HEK293 (cell line): Measurements from ENCODE around the gene MRPS27.
A peak's percentile ranks its signal among the peaks of the same experiment; 100 is the strongest.

Source experiments
- AEBP2 ChIP-seq: fragments of 450-650 bp; formaldehyde crosslinking; IDR thresholded peaks from 2 replicates; pipeline ENCODE4 v1.5.1; 2016; ENCODE audit warnings: missing biosample characterization, missing genetic modification characterization, borderline replicate concordance
- IKZF3 ChIP-seq: fragments of 450-650 bp; IDR thresholded peaks from 2 replicates; pipeline ENCODE4 v1.5.0; 2018; ENCODE audit warnings: missing biosample characterization, mild to moderate bottlenecking, missing genetic modification characterization, moderate library complexity
- KLF10 ChIP-seq: fragments of 450-650 bp; IDR thresholded peaks from 2 replicates; pipeline ENCODE4 v1.5.1; 2018; ENCODE audit warnings: missing biosample characterization, mild to moderate bottlenecking, missing genetic modification characterization
- ZBTB10 ChIP-seq: fragments of 450-650 bp; formaldehyde crosslinking; IDR thresholded peaks from 2 replicates; pipeline ENCODE4 v1.5.1; 2016; ENCODE audit warnings: missing biosample characterization, missing genetic modification characterization
- ZBTB21 ChIP-seq: fragments of 450-650 bp; formaldehyde crosslinking; IDR thresholded peaks from 2 replicates; pipeline ENCODE4 v1.5.1; 2017; ENCODE audit warnings: missing biosample characterization, missing genetic modification characterization
- ZBTB48 ChIP-seq: fragments of 450-650 bp; formaldehyde crosslinking; IDR thresholded peaks from 2 replicates; pipeline ENCODE4 v1.5.1; 2016; ENCODE audit warnings: missing biosample characterization, missing genetic modification characterization
- ZNF121 ChIP-seq: fragments of 450-650 bp; formaldehyde crosslinking; IDR thresholded peaks from 2 replicates; pipeline ENCODE4 v1.5.1; 2016; ENCODE audit warnings: missing biosample characterization, missing genetic modification characterization
- ZNF148 ChIP-seq: fragments of 450-650 bp; formaldehyde crosslinking; IDR thresholded peaks from 2 replicates; pipeline ENCODE4 v1.5.0; 2017; ENCODE audit warnings: missing biosample characterization, missing genetic modification characterization, borderline replicate concordance
- ZNF16 ChIP-seq: fragments of 450-650 bp; formaldehyde crosslinking; IDR thresholded peaks from 2 replicates; pipeline ENCODE4 v1.5.1; 2016; ENCODE audit warnings: low read depth, missing biosample characterization, missing genetic modification characterization
- ZNF302 ChIP-seq: fragments of 450-650 bp; formaldehyde crosslinking; IDR thresholded peaks from 2 replicates; pipeline ENCODE4 v1.5.1; 2016; ENCODE audit warnings: missing biosample characterization, missing genetic modification characterization, low read depth
- ZNF324 ChIP-seq: fragments of 450-650 bp; formaldehyde crosslinking; IDR thresholded peaks from 2 replicates; pipeline ENCODE4 v1.5.1; 2016; ENCODE audit warnings: missing biosample characterization, missing genetic modification characterization
- ZNF354C ChIP-seq: fragments of 450-650 bp; formaldehyde crosslinking; IDR thresholded peaks from 2 replicates; pipeline ENCODE4 v1.5.1; 2016; ENCODE audit warnings: missing biosample characterization, missing genetic modification characterization, low read depth, borderline replicate concordance
- ZNF433 ChIP-seq: fragments of 450-650 bp; formaldehyde crosslinking; IDR thresholded peaks from 2 replicates; pipeline ENCODE4 v1.5.1; 2016; ENCODE audit warnings: missing biosample characterization, missing genetic modification characterization, low read depth
- ZNF623 ChIP-seq: fragments of 450-650 bp; formaldehyde crosslinking; IDR thresholded peaks from 2 replicates; pipeline ENCODE4 v1.5.1; 2016; ENCODE audit warnings: missing biosample characterization, missing genetic modification characterization
- ZNF658 ChIP-seq: fragments of 450-650 bp; formaldehyde crosslinking; IDR thresholded peaks from 2 replicates; pipeline ENCODE4; 2016; ENCODE audit warnings: missing biosample characterization, missing genetic modification characterization
- ZNF664 ChIP-seq: fragments of 450-650 bp; formaldehyde crosslinking; IDR thresholded peaks from 2 replicates; pipeline ENCODE4 v1.5.1; 2016; ENCODE audit warnings: missing biosample characterization, missing genetic modification characterization
- ZNF670 ChIP-seq: fragments of 450-650 bp; formaldehyde crosslinking; IDR thresholded peaks from 2 replicates; pipeline ENCODE4 v1.5.1; 2016; ENCODE audit warnings: missing biosample characterization, missing genetic modification characterization, low read depth
- ZNF747 ChIP-seq: fragments of 450-650 bp; formaldehyde crosslinking; IDR thresholded peaks from 2 replicates; pipeline ENCODE4 v1.5.1; 2016; ENCODE audit warnings: missing biosample characterization, missing genetic modification characterization
- ZNF837 ChIP-seq: fragments of 450-650 bp; formaldehyde crosslinking; IDR thresholded peaks from 2 replicates; pipeline ENCODE4 v1.5.1; 2016; ENCODE audit warnings: missing biosample characterization, missing genetic modification characterization
- ZSCAN5A ChIP-seq: fragments of 450-650 bp; formaldehyde crosslinking; IDR thresholded peaks from 2 replicates; pipeline ENCODE4 v1.5.1; 2016; ENCODE audit warnings: missing biosample characterization, missing genetic modification characterization
- TF ChIP-seq, protein P1 (sequence below): fragments of 450-650 bp; formaldehyde crosslinking; conservative IDR thresholded peaks from 2 replicates; pipeline ENCODE4 v1.5.1; 2016; ENCODE audit warnings: low read depth, missing biosample characterization, missing genetic modification characterization
- TF ChIP-seq, protein P2 (sequence below): fragments of 450-650 bp; formaldehyde crosslinking; optimal IDR thresholded peaks from 2 replicates; pipeline ENCODE3; 2016; ENCODE audit warnings: missing biosample characterization, mild to moderate bottlenecking, missing genetic modification characterization
- TF ChIP-seq, protein P3 (sequence below): fragments of 450-650 bp; formaldehyde crosslinking; IDR thresholded peaks from 2 replicates; pipeline ENCODE4 v1.5.1; 2017; ENCODE audit warnings: missing biosample characterization, missing genetic modification characterization

The MRPS27 gene

DNA sequence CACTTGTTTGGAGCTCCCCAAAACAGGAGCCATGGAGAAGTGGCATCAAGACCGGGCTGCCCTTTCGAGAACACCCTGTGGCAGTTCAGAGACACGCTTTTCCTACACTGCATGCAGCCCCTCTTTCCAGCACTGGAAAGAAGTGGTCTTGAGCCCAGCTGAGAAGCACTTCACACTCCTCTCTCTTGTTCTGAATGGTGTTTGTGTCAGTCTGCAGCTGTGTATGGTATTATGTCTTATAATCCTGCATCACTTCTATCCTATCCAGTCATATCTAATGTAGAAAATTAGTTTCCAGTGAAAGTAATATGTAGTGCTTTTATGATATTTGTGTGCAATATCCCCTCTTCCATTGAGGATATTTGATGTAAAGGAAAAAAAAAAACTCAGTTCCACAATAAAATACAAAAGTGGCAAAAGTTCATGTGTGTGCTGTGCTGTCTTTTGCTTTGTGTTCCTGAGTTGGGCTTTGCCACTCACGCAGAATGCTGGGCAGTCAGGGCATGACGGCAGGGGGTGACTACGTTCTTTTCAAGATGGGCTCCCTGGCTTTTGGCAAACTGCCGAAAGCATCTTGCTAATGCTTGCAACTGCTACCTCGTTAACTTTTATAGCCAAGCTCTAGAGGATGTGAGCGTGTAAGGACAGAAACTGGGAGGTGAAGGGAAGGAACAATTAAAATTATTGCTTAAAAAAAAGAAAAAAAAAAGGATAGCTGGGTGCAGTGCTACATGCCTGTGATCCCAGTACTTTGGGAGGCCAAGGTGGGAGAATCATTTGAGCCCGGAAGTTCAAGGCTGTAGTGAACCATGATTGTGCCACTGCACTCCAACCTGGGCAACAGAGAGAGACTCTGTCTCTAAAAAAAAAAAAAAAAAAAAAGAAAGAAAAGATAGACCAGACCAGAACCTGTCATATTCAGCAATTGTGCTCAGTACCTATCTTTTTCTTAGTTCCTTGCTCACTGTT, 110.6 kb downstream of the MRPS27 start (continued):
- TF ChIP-seq, protein P1, sequence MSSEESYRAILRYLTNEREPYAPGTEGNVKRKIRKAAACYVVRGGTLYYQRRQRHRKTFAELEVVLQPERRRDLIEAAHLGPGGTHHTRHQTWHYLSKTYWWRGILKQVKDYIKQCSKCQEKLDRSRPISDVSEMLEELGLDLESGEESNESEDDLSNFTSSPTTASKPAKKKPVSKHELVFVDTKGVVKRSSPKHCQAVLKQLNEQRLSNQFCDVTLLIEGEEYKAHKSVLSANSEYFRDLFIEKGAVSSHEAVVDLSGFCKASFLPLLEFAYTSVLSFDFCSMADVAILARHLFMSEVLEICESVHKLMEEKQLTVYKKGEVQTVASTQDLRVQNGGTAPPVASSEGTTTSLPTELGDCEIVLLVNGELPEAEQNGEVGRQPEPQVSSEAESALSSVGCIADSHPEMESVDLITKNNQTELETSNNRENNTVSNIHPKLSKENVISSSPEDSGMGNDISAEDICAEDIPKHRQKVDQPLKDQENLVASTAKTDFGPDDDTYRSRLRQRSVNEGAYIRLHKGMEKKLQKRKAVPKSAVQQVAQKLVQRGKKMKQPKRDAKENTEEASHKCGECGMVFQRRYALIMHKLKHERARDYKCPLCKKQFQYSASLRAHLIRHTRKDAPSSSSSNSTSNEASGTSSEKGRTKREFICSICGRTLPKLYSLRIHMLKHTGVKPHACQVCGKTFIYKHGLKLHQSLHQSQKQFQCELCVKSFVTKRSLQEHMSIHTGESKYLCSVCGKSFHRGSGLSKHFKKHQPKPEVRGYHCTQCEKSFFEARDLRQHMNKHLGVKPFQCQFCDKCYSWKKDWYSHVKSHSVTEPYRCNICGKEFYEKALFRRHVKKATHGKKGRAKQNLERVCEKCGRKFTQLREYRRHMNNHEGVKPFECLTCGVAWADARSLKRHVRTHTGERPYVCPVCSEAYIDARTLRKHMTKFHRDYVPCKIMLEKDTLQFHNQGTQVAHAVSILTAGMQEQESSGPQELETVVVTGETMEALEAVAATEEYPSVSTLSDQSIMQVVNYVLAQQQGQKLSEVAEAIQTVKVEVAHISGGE (tag by site-specific recombination): no peak
- TF ChIP-seq ZNF658 (no peak), ZNF747 (no peak), ZSCAN5A (tag by site-specific recombination) (no peak), ZNF121 (tag by site-specific recombination) (no peak), ZNF354C (tag by site-specific recombination) (no peak), ZNF623 (tag by site-specific recombination) (no peak), KLF10 (no peak), ZNF148 (tag by site-specific recombination) (no peak), AEBP2 (tag by site-specific recombination) (no peak), ZBTB21 (tag by site-specific recombination) (no peak), ZNF670 (no peak), ZNF16 (tag by site-specific recombination) (no peak), ZNF664 (no peak), IKZF3 (tag by site-specific recombination) (peak; percentile 62), ZNF837 (tag by site-specific recombination) (no peak), ZNF324 (tag by site-specific recombination) (no peak), ZBTB48 (tag by site-specific recombination) (no peak), ZNF433 (tag by site-specific recombination) (no peak), ZNF302 (tag by site-specific recombination) (no peak), ZBTB10 (tag by site-specific recombination) (no peak)
- TF ChIP-seq, protein P2, sequence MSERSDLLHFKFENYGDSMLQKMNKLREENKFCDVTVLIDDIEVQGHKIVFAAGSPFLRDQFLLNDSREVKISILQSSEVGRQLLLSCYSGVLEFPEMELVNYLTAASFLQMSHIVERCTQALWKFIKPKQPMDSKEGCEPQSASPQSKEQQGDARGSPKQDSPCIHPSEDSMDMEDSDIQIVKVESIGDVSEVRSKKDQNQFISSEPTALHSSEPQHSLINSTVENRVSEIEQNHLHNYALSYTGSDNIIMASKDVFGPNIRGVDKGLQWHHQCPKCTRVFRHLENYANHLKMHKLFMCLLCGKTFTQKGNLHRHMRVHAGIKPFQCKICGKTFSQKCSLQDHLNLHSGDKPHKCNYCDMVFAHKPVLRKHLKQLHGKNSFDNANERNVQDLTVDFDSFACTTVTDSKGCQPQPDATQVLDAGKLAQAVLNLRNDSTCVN (tag by site-specific recombination): no peak
- TF ChIP-seq, protein P3, sequence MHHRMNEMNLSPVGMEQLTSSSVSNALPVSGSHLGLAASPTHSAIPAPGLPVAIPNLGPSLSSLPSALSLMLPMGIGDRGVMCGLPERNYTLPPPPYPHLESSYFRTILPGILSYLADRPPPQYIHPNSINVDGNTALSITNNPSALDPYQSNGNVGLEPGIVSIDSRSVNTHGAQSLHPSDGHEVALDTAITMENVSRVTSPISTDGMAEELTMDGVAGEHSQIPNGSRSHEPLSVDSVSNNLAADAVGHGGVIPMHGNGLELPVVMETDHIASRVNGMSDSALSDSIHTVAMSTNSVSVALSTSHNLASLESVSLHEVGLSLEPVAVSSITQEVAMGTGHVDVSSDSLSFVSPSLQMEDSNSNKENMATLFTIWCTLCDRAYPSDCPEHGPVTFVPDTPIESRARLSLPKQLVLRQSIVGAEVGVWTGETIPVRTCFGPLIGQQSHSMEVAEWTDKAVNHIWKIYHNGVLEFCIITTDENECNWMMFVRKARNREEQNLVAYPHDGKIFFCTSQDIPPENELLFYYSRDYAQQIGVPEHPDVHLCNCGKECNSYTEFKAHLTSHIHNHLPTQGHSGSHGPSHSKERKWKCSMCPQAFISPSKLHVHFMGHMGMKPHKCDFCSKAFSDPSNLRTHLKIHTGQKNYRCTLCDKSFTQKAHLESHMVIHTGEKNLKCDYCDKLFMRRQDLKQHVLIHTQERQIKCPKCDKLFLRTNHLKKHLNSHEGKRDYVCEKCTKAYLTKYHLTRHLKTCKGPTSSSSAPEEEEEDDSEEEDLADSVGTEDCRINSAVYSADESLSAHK (tag by site-specific recombination): peak; percentile 46; the same call in 1 of the 2 replicates
